Nephron (organoid): ENCODE data around the gene TGFBR3L.

Source experiments
- H3K27ac Mint-ChIP-seq, 3 experiments: 2 replicates each; pipeline ENCODE4 v1.8.0; 2020; ENCODE audit warnings: mixed read lengths in 3 of 3, mild to moderate bottlenecking in 2 of 3, moderate library complexity in 1 of 3
- H3K27me3 Mint-ChIP-seq: 2 replicates; pipeline ENCODE4 v1.8.0; 2021; ENCODE audit warnings: low read depth, mild to moderate bottlenecking, moderate library complexity, mixed read lengths
- H3K36me3 Mint-ChIP-seq: 2 replicates; pipeline ENCODE4 v1.8.0; 2020; ENCODE audit warnings: low read depth, mixed read lengths
- H3K4me1 Mint-ChIP-seq: 2 replicates; pipeline ENCODE4 v1.8.0; 2020; ENCODE audit warnings: mixed read lengths
- H3K4me3 Mint-ChIP-seq, 3 experiments: 2 replicates each; pipeline ENCODE4 v1.8.0; 2020; ENCODE audit warnings: mild to moderate bottlenecking in 3 of 3, mixed read lengths in 3 of 3, moderate library complexity in 2 of 3
- H3K9me3 Mint-ChIP-seq: 2 replicates; pipeline ENCODE4 v1.8.0; 2020; ENCODE audit warnings: mixed read lengths
- TF ChIP-seq, protein P1 (sequence below), 3 experiments: fragments of 200-600 bp; sonication (generic); IDR thresholded peaks; one replicate each; pipeline ENCODE4 v1.5.0; 2021; ENCODE audit warnings: antibody characterized with exemption in 3 of 3; ENCODE audit not compliant: unreplicated experiment in 3 of 3

Gene TGFBR3L

DNA sequence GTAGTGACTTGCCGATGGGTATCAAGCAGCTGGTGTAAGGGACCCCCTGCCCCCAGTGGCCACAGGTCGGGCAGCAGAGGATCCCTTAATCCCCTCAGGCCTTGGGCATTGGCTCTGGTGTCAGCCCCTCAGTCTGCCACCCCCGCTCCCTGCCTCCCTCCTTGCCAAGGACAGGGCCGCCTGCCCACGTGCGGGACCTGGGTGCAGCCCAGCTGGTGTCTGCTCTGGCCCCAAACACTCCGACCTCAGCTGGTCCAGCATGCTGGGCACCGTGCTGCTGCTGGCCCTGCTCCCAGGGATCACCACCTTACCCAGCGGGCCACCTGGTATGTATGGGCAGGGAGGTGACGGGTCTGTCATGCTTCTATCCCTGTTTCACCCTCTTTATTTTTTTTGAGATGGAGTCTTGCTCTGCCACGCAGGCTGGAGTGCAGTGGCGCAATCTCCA is at the start of gene TGFBR3L:
TSS of gene TGFBR3L (plus strand) at position 233 of the 448 bp plus-strand sequence.
- H3K27ac Mint-ChIP-seq: peak within 1 kb of the TSS in 1 of 3 experiments; percentile 43
- TF ChIP-seq, protein P1, sequence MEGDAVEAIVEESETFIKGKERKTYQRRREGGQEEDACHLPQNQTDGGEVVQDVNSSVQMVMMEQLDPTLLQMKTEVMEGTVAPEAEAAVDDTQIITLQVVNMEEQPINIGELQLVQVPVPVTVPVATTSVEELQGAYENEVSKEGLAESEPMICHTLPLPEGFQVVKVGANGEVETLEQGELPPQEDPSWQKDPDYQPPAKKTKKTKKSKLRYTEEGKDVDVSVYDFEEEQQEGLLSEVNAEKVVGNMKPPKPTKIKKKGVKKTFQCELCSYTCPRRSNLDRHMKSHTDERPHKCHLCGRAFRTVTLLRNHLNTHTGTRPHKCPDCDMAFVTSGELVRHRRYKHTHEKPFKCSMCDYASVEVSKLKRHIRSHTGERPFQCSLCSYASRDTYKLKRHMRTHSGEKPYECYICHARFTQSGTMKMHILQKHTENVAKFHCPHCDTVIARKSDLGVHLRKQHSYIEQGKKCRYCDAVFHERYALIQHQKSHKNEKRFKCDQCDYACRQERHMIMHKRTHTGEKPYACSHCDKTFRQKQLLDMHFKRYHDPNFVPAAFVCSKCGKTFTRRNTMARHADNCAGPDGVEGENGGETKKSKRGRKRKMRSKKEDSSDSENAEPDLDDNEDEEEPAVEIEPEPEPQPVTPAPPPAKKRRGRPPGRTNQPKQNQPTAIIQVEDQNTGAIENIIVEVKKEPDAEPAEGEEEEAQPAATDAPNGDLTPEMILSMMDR (IDR thresholded peaks at IDR 0.05; ENCODE audit: unreplicated experiment in 3 of 3): no peak
- peaks cover 13% of the 10 kb centered on the region for H3K36me3 Mint-ChIP-seq
- H3K9me3 Mint-ChIP-seq: no peaks in the 10 kb centered on the region
- H3K4me3 Mint-ChIP-seq: peak within 1 kb of the TSS; percentile 48 to 76 (median 71)
- peaks cover 6% of the 10 kb centered on the region for H3K4me1 Mint-ChIP-seq
- peaks cover 48% of the 10 kb centered on the region for H3K27me3 Mint-ChIP-seq

DNA sequence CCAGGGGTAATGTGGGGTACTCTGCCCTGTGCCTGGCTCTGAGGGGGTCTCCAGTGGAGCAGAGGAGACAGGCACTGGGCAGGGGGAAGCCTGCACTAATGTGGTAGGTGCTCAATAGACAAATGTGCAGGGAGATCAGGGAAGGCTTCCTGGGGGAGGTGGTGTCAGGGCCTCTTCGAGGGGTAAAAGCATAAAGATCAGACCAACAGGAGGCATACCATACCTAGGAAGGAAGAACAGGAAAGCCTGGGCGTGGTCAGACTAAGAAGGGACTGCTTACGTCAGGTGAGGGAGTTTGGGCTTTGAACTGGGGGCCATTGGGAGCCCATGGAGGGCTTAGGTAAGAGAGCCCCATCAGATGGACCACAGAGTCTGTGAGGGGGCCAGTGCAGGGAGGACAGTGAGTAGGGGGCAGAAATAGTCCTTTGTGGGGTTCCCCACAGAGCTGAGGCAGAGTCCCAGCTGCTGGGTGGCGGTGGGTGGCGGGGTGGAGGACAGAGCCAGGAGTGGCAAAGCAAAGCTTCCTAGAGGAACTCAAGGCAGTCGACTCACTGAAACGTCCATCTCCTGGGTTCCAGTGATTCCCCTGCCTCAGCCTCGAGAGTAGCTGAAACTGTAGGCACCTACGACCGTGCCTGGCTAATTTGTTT is 49.2 kb upstream of the TGFBR3L start:
- no peaks in the 10 kb centered on the region for H3K9me3 Mint-ChIP-seq
- H3K27me3 Mint-ChIP-seq: peaks cover 52% of the 10 kb centered on the region
- TF ChIP-seq, protein P1 (IDR thresholded peaks at IDR 0.05; ENCODE audit: unreplicated experiment in 3 of 3): no peak
- peaks cover 5% of the 10 kb centered on the region for H3K4me1 Mint-ChIP-seq
- no peaks in the 10 kb centered on the region for H3K36me3 Mint-ChIP-seq
- no peak overlapping the region for H3K27ac Mint-ChIP-seq
- H3K4me3 Mint-ChIP-seq: peak overlapping the region in 2 of 3 experiments; percentile 2 to 10

GRCh38 chr19:7866399-7867091 is 48.1 kb upstream of the TGFBR3L start:
- no peaks in the 10 kb centered on the region for H3K36me3 Mint-ChIP-seq
- TF ChIP-seq, protein P1 (IDR thresholded peaks at IDR 0.05; ENCODE audit: unreplicated experiment in 3 of 3): no peak
- H3K9me3 Mint-ChIP-seq: no peaks in the 10 kb centered on the region
- peaks cover 6% of the 10 kb centered on the region for H3K4me1 Mint-ChIP-seq
- no peak overlapping the region for H3K27ac Mint-ChIP-seq
- H3K4me3 Mint-ChIP-seq: peak overlapping the region in 1 of 3 experiments; percentile 21
- H3K27me3 Mint-ChIP-seq: peaks cover 47% of the 10 kb centered on the region

DNA sequence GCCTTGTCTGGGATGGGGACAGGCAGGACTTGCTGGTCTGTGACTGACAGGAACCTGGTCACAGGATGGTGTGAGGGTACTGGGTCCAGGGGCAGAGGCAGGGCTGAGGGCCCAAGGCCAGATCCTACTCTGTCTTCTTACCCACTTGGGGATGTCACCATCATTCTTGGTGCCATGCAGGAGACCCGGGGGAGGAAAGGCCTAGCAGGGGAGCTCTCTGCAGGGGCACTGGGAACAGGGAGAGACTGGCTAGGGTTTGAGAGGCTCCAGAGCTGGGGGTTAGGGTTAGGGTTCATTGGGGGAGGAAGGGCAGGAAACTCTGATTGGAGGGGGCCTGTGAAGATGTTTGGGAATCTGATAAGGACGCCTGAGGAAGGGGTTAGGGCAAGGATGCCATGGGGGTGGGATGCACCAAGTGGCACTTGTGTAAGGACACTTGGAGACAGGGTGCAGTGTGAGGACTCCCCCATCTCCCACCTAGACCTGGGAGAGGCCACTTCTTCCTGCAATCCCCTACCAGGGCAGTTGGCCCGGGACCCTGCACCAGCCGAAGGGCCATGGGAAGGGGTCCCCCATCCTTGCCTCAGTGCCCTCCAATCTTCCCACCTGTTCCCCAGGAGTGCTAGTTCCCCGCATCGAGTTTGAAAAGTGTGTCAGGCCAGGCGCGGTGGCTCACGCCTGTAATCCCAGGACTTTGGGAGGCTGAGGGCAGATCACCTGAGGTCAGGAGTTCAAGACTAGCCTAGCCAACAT is 47.4 kb upstream of the TGFBR3L start:
- H3K4me3 Mint-ChIP-seq: peak overlapping the region in 1 of 3 experiments; percentile 28
- H3K36me3 Mint-ChIP-seq: no peaks in the 10 kb centered on the region
- peaks cover 54% of the 10 kb centered on the region for H3K27me3 Mint-ChIP-seq
- H3K27ac Mint-ChIP-seq: no peak overlapping the region
- H3K4me1 Mint-ChIP-seq: peaks cover 12% of the 10 kb centered on the region
- TF ChIP-seq, protein P1 (IDR thresholded peaks at IDR 0.05; ENCODE audit: unreplicated experiment in 3 of 3): no peak
- H3K9me3 Mint-ChIP-seq: no peaks in the 10 kb centered on the region

DNA sequence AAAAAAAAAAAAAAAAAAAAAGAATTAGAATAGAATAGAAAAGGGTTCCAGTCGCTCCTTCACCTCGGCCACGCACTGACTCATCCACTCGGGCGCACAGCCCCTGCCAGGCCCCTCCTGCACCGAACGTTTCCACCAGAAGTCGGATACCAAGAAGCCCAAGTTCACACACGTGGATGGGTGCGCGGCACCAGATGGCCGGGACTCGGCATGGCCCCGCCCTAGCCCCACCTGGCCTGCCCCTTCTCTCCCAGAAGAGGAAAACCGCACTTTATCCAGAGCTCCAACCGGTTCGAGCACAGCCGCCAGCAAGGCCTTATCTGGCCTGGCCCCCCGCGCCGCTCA is 46.3 kb upstream of the TGFBR3L start:
- Mint-ChIP-seq H3K9me3 (no peaks in the 10 kb centered on the region), H3K27ac (no peak overlapping the region), H3K4me1 (peaks cover 12% of the 10 kb centered on the region), H3K27me3 (peaks cover 61% of the 10 kb centered on the region), H3K4me3 (peak overlapping the region in 2 of 3 experiments; percentile 58 to 72), H3K36me3 (no peaks in the 10 kb centered on the region)
- TF ChIP-seq, protein P1 (IDR thresholded peaks at IDR 0.05; ENCODE audit: unreplicated experiment in 3 of 3): no peak
